HG03135 (cell line): Measurements from ENCODE around the gene KCNN4.

ENCODE experiments used
- ATAC-seq: cut with Tn5 transposase; IDR thresholded peaks from one replicate; pipeline ENCODE4 v1.9.1; 2021; ENCODE audit warnings: mild to moderate bottlenecking, moderate library complexity; ENCODE audit not compliant: unreplicated experiment

KCNN4 gene

DNA sequence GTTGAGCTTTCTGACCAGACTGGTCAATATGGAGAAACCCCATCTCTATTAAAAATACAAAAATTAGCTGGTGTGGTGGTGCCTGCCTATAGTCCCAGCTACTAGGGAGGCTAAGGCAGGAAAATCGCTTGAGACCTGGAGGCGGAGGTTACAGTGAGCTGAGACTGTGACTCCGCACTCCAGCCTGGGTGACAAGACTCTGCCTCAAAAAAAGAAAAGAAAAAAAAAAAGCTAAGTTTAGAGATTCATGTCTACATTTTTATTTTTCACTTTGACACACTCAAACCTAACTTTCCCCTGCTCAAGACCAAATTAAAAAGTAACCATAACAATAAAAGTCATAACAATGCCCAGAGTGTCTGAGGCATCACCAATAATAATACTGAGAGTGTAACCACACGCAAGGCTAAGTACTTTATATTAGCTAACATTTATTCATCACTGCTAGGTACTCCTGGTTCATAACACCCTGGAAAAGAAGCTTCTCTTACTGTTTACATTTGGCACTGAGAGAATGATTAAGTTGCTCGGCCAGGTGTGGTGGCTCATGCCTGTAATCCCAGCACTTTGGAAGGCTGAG is 59.2 kb downstream of the KCNN4 start:
- ATAC-seq: no peak

DNA sequence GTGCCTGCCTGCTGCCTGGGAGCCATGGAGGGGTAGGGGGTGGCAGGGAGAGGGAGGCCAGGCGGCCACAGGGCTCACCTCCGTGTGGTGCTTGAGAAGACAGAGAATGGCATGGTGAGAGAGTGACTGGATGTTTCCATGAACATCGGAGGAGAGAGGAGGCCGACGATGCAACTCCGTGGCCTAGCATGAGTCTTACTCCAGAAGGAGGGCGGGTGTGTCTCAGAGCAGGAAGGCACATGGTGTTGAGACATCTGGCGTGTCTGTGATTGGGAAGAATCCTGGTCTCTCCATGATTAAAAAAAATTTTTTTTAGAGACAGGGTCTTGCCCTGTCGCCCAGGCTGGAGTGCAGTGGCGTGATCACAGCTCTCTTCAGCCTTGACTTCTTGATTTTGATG is 59.8 kb downstream of the KCNN4 start:
- no peak for ATAC-seq

DNA sequence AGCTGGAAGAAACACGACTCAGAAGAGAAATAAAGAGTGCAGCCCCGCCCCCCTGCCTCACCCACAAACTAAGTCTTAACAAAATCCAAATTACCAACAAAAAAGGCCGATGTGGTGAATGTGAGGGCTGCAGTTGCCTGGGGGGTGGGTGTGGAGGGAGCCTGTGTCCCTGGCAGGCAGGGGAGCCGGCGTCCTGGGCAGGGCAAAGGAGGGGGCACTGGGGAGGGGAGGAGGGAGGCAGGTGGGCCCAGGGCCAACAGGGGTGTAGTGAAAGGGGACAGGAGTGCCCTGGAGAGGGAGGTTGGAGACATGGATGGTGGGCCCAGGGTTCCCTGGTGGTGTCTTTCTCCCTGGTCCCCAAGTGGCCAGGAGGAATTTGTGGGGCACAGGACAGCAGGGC is 60.9 kb downstream of the KCNN4 start:
- ATAC-seq: no peak

DNA sequence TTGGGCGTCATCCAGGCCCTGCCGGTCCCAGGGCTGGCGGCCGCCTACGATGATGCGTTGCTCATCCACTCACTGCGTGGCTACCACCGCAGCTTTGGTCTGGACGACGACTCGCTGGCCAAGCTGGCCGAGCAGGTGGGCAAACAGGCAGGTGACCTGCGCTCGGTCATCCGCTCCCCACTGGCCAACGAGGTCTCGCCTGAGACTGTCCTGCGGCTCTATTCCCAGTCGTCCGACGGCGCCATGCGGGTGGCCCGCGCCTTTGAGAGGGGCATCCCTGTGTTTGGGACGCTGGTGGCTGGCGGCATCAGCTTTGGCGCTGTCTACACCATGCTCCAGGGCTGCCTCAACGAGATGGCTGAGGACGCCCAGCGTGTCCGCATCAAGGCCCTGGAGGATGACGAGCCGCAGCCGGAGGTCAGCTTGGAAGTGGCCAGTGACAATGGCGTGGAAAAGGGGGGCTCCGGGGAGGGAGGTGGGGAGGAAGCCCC is 61.4 kb downstream of the KCNN4 start:
- ATAC-seq: no peak

DNA sequence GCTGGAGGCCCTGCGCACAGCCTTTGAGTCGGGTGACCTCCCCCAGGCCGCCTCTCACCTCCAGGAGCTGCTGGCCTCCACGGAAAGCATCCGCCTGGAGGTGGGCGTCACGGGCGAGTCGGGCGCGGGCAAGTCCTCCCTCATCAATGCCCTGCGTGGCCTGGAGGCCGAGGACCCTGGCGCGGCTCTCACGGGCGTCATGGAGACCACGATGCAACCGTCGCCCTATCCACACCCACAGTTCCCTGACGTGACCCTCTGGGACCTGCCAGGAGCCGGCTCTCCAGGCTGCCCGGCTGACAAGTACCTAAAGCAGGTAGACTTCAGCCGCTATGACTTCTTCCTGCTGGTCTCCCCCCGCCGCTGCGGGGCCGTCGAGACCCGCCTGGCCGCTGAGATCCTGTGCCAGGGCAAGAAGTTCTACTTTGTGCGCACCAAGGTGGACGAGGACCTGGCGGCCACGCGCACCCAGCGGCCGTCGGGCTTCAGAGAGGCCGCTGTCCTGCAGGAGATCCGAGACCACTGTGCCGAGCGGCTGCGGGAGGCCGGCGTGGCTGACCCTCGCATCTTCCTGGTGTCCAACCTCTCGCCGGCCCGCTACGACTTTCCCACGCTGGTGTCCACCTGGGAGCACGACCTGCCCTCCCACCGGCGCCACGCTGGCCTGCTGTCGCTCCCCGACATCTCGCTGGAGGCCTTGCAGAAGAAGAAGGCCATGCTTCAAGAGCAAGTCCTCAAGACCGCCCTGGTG is 62.0 kb downstream of the KCNN4 start:
- ATAC-seq: no peak
